ENCODE data around the gene KCNMA1.

KCNMA1 gene

GRCh38 chr10:77445547-77445946, 192.1 kb downstream of the KCNMA1 start:
- no peak for DNase-seq (ENCODE audit: low spot score)

- DNase-seq (ENCODE audit: low spot score), result no peak
Measured at GRCh38 chr10:77444041-77444440, 193.6 kb downstream of the KCNMA1 start.

- no peak for DNase-seq (ENCODE audit: low spot score)
Measured at GRCh38 chr10:77442699-77443189, 194.9 kb downstream of the KCNMA1 start.

GRCh38 chr10:77441353-77442166, 196.0 kb downstream of the KCNMA1 start:
- DNase-seq (ENCODE audit: low spot score), result no peak

GRCh38 chr10:77436257-77436975, 201.2 kb downstream of the KCNMA1 start:
- no peak for DNase-seq (ENCODE audit: low spot score)

- DNase-seq (ENCODE audit: low spot score), result no peak
Measured at GRCh38 chr10:77433546-77433945, 204.1 kb downstream of the KCNMA1 start.

- DNase-seq (ENCODE audit: low spot score), result no peak
Measured at GRCh38 chr10:77431980-77432797, 205.4 kb downstream of the KCNMA1 start.

GRCh38 chr10:77431209-77431611, 206.4 kb downstream of the KCNMA1 start:
- no peak for DNase-seq (ENCODE audit: low spot score)

GRCh38 chr10:77430530-77430929, 207.1 kb downstream of the KCNMA1 start:
- DNase-seq (ENCODE audit: low spot score), result no peak

- peak; percentile 31 for DNase-seq (ENCODE audit: low spot score)
Measured at GRCh38 chr10:77428691-77429395, 208.8 kb downstream of the KCNMA1 start.

- DNase-seq (ENCODE audit: low spot score), result no peak
Measured at GRCh38 chr10:77424257-77424656, 213.4 kb downstream of the KCNMA1 start.

- DNase-seq (ENCODE audit: low spot score), result no peak
Measured at GRCh38 chr10:77422491-77423338, 214.9 kb downstream of the KCNMA1 start.

- no peak for DNase-seq (ENCODE audit: low spot score)
Measured at GRCh38 chr10:77421591-77421990, 216.0 kb downstream of the KCNMA1 start.

GRCh38 chr10:77420947-77421523, 216.6 kb downstream of the KCNMA1 start:
- no peak for DNase-seq (ENCODE audit: low spot score)

GRCh38 chr10:77419979-77420378, 217.6 kb downstream of the KCNMA1 start:
- DNase-seq (ENCODE audit: low spot score), result no peak

- no peak for DNase-seq (ENCODE audit: low spot score)
Measured at GRCh38 chr10:77419056-77419455, 218.6 kb downstream of the KCNMA1 start.

- no peak for DNase-seq (ENCODE audit: low spot score)
Measured at GRCh38 chr10:77417806-77418640, 219.6 kb downstream of the KCNMA1 start.

GRCh38 chr10:77417359-77417758, 220.2 kb downstream of the KCNMA1 start:
- no peak for DNase-seq (ENCODE audit: low spot score)

Data from pons (tissue), 1 donor.